ENCODE measurements around the gene SEC14L5.

DNA sequence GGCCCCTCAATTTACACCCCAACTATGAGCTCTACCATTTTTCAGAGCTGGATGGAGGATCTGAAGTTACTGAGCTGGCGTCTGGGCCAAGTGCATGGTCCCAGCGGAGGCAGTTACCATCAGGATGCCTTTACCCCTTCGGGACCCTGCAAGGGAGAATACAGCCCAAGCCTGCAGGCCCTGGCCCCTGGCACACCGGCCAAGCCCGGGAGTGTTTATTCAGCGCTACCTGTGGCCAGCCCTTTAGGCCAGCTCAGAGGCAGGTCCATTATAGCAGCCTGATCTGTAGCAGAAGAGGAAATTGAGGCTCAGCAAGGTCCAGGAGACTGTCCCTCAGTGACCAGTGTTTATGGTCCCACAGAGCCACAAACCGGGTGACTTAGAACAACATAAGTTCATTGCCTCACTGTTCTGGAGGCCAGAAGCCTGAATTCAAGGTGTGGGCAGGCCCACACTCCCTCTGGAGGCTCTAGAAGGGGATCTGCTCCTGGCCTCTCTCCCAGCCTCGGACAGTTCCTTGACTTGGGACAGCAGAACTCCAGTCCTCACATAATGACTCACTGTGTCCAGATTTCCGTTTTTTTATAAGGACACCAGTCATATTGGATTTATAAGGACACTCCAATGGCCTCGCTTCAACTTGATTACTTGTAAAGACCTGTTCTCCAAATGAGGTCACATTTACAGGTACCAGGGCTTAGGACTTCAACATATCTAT is 8.8 kb downstream of the SEC14L5 start:
- TF ChIP-seq, protein P1, sequence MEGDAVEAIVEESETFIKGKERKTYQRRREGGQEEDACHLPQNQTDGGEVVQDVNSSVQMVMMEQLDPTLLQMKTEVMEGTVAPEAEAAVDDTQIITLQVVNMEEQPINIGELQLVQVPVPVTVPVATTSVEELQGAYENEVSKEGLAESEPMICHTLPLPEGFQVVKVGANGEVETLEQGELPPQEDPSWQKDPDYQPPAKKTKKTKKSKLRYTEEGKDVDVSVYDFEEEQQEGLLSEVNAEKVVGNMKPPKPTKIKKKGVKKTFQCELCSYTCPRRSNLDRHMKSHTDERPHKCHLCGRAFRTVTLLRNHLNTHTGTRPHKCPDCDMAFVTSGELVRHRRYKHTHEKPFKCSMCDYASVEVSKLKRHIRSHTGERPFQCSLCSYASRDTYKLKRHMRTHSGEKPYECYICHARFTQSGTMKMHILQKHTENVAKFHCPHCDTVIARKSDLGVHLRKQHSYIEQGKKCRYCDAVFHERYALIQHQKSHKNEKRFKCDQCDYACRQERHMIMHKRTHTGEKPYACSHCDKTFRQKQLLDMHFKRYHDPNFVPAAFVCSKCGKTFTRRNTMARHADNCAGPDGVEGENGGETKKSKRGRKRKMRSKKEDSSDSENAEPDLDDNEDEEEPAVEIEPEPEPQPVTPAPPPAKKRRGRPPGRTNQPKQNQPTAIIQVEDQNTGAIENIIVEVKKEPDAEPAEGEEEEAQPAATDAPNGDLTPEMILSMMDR (IDR thresholded peaks at IDR 0.05; ENCODE audit: low read length), result no peak
- TF ChIP-seq EZH2 (IDR thresholded peaks at IDR 0.05; ENCODE audit: borderline replicate concordance, low read length), result no peak
